Large intestine (tissue), 3 donors: ENCODE measurements around the gene AFF3. TPM values are rescaled to one million over a fixed set of nuclear protein-coding genes. Genes with fewer than 3 reads are reported as not detected.

Experiments used
- DNase-seq, 2 donors: peaks; one replicate each; pipeline versions ENCODE4 v3.0.0 to v3.0.0-alpha.2; 2013
- H3K27ac ChIP-seq: one replicate; pipeline ENCODE4 v1.5.1; 2013; ENCODE audit warnings: low read length
- H3K27me3 ChIP-seq: 2 replicates; pipeline ENCODE4 v1.6.1; 2013; ENCODE audit warnings: low read length; ENCODE audit not compliant: control insufficient read depth, insufficient read depth
- H3K36me3 ChIP-seq: 2 replicates; pipeline ENCODE4 v1.6.1; 2013; ENCODE audit warnings: low read length; ENCODE audit not compliant: control insufficient read depth, insufficient read depth
- H3K4me1 ChIP-seq: one replicate; pipeline ENCODE4 v1.6.1; 2013; ENCODE audit warnings: low read length; ENCODE audit not compliant: control insufficient read depth, insufficient read depth
- H3K4me3 ChIP-seq: one replicate; pipeline ENCODE4 v1.5.1; 2013; ENCODE audit warnings: low read length
- H3K9me3 ChIP-seq: one replicate; pipeline ENCODE4 v1.6.1; 2013; ENCODE audit warnings: mild to moderate bottlenecking, low read depth, low read length, moderate library complexity; ENCODE audit not compliant: control insufficient read depth
- WGBS: methylation state at CpG from one replicate; pipeline ENCODE4 v1.1.5; 2013; ENCODE audit warnings: low lambda C conversion rate; ENCODE audit not compliant: insufficient coverage; 5-methylcytosine and 5-hydroxymethylcytosine counted together
- polyA plus RNA-seq: library from polyadenylated mRNA; unstranded; fragments of 120-200 nt; gene quantifications from one replicate; pipeline ENCODE4 v1.2.1, GENCODE V29; 2013

Gene AFF3
- polyA plus RNA-seq, 1 donor = 4.8 TPM

DNA sequence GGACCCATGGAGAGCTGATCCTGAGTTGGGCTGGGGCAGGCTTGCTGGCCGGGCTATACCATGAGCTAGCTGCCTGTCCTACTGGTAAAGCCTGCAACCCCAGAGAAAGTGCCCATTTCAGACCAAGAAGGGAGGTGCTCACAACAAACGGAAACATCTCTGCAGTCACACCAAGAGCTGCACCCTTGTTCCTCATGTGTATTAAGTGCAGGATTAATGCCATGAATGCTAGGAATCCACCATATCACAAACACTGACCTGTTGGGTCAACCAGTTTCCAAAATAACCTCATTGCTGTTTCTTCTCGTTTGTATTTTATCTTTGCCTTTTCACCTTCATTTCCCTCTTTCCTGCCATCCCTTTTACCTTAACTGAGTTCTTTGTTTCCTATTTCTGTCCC lies 69.9 kb downstream of the AFF3 start:
- no peaks in the 10 kb centered on the region for H3K36me3 ChIP-seq
- H3K4me1 ChIP-seq = no peaks in the 10 kb centered on the region
- no peak for DNase-seq
- 71% methylated on average over 1 of the region's 3 CpGs for WGBS
- H3K27me3 ChIP-seq = peaks cover 7% of the 10 kb centered on the region
- no peak overlapping the region for H3K27ac ChIP-seq
- no peaks in the 10 kb centered on the region for H3K9me3 ChIP-seq
- H3K4me3 ChIP-seq = no peak overlapping the region

DNA sequence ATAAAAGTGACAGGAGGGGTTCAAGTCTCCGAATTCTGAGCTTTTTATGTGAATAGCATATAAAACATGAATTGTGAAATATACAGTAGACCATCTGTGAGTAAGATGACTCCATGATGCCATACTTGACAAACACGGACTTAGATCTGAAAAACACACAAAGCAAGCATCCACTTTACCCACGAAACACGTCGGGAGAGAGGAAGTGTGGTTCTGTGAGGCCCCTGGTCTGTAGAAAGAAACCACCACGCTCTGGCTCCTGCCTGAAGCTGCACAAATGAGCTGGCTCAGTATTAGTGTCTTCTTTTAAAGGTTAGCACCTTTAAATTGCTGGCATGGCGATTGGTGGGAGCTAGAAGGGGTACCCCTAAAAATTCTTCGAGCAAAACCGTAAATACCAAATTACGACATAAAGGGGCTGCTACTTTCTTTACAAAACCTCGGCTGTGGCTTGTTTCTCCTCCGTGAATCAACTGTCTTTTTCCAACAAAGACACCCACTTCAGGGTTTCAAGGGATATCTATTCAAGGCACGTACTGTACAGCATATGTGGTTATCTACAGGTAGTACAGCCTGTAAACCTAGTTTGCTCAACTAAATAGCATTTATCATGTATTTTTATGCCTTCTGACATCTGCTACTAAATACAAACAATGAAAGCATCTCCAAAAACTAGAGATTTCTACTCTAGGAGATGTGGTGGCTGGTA lies 70.9 kb downstream of the AFF3 start:
- DNase-seq = no peak
- no peak overlapping the region for H3K4me3 ChIP-seq
- H3K36me3 ChIP-seq = no peaks in the 10 kb centered on the region
- 89% methylated on average over 3 of the region's 13 CpGs for WGBS
- no peaks in the 10 kb centered on the region for H3K4me1 ChIP-seq
- no peak overlapping the region for H3K27ac ChIP-seq
- peaks cover 7% of the 10 kb centered on the region for H3K27me3 ChIP-seq
- no peaks in the 10 kb centered on the region for H3K9me3 ChIP-seq

DNA sequence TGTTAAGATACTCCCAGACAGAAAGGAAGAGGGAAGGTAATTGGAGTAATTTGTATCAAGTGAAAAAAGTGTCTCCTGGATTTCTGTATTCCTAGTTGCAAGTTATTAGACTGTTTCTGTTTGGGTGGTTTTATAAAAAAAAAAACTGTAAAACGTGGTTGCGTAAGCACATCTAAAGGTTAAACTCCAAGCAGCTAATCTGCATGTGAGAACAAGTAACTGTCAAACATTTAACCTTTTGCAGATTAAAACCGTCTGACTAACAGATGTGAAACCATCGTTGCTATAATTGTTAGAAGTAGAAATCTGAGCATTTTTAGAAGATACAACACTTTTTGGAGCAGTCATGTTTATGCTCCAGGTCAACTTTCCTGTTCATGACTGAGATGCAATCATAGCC lies 72.3 kb downstream of the AFF3 start:
- Histone ChIP-seq H3K27me3 (no peaks in the 10 kb centered on the region), H3K27ac (no peak overlapping the region), H3K36me3 (no peaks in the 10 kb centered on the region), H3K4me3 (no peak overlapping the region), H3K4me1 (no peaks in the 10 kb centered on the region), H3K9me3 (no peaks in the 10 kb centered on the region)
- peak; percentile 38 to 80 for DNase-seq
- no CpG with 5 or more reads among the region's 4 CpGs for WGBS

DNA sequence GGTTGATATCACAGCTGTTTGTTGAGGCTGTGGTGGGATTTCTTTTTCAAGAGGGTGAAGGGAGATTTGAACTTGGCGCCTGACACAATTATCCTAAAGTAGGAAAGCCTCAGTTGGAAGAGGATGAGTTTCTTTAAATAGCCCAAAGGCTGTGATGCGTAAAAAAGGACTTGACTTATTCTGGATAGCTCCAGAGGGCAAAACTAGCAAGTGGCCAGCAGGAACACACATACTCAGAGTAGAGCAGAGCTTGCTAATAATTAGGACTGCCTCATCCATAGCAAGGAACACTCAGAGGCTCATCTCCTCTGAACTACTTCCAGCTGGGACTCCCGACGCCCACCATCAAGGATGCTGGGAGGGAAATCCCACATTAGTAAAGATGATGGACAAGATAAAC lies 74.0 kb downstream of the AFF3 start:
- 100% methylated on average over 1 of the region's 4 CpGs for WGBS
- DNase-seq = no peak
- no peak overlapping the region for H3K27ac ChIP-seq
- H3K27me3 ChIP-seq = no peaks in the 10 kb centered on the region
- no peak overlapping the region for H3K4me3 ChIP-seq
- H3K36me3 ChIP-seq = no peaks in the 10 kb centered on the region
- no peaks in the 10 kb centered on the region for H3K9me3 ChIP-seq
- H3K4me1 ChIP-seq = no peaks in the 10 kb centered on the region

DNA sequence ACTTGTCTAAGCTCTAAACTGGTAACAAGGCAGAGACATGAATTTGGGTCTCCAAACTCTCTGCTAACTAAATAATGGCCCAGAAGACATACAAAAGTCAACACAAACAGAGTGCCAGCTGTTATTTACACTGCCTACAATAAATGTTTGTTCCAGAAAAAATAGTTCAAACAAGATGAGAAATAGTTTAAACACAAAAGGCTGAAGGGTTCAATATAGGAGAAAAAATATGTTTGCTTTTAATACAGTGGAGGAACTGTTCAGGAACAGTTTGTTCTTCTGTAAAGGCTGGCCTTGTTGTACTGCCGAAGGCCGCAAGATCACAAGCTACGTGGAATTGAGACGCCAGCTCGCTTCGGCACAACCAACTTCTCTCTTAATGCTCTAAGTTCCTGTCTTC lies 74.6 kb downstream of the AFF3 start:
- Histone ChIP-seq H3K4me1 (no peaks in the 10 kb centered on the region), H3K27ac (no peak overlapping the region), H3K9me3 (no peaks in the 10 kb centered on the region), H3K27me3 (no peaks in the 10 kb centered on the region), H3K36me3 (no peaks in the 10 kb centered on the region), H3K4me3 (no peak overlapping the region)
- no CpG with 5 or more reads among the region's 6 CpGs for WGBS
- no peak for DNase-seq

DNA sequence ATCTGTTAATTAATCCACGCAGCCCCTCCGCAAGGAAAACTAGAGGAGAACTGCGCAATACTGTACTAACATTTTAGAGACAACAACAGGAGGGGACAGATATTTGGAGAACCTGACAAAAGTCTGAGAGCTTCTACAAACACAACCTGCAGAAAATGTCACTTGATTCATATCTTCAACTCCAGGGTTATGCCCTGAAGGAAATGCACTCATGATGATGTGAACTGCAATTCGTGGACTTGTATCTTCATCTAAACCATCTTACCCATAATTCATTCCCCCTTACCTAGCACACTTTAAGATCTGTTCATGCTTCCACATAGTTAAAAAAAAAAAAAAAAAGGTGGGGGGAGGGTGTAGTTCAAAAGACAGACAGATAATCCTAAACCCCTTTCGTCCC lies 75.5 kb downstream of the AFF3 start:
- Histone ChIP-seq H3K4me3 (no peak overlapping the region), H3K27me3 (no peaks in the 10 kb centered on the region), H3K36me3 (no peaks in the 10 kb centered on the region), H3K9me3 (no peaks in the 10 kb centered on the region), H3K4me1 (no peaks in the 10 kb centered on the region), H3K27ac (no peak overlapping the region)
- WGBS = 76% methylated on average over 2 of the region's 5 CpGs
- no peak for DNase-seq

DNA sequence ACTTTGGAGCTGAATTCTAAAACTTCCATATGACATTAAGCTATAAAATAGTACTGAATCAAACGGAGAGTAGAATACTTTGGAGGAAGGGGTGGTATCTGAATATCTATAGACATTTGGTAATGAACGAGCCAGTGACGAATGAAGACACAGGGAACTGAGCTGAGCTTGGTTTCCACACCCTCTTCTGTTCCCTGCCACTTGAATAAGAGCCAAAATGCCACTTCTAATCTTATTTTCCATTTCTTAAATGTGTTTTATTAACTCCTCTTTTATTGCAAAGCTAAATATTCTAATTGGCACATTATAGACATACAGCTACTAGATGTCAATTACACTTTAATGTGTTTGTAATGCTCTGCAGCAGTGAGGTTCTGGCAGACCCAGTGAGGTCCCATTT lies 76.1 kb downstream of the AFF3 start:
- 73% methylated on average over 3 of the region's 3 CpGs for WGBS
- no peak overlapping the region for H3K27ac ChIP-seq

DNA sequence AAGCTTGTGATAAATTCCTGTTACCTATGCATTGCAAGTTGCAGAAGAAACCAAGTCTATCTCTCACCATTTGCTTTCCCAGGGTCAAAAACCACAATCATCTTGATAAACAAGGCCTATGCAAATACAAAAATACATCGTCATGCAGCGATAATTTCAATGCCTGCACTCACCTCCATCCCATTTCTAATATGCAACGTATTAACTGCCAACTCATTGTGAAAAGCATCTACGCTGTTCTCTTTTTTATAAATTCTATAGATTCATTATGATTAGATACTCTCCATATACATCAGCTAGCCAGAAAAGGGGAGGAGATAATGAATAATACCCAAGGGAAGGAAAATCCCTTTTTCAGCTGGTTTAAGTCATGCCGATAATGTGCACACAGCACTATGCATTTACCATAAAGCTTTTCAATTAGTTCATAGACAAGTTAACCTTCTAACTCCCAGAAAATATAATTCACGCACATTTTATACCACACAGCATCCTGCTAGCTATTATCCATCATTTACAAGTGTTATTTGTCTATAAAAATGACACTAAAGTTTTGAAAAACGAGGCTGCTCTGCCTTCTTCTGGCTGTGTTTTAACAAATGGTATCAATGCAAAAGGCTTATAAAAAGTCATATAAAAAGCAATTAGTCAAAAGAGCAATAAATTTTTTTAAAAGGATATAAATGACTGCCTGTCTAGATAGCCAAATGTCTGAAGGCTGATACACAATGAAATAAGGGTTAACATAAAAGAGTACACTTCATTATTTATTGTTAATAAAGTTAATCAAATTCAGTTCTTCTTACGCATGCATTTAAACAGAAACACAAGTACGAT lies 77.6 kb downstream of the AFF3 start:
- Histone ChIP-seq H3K4me1 (no peaks in the 10 kb centered on the region), H3K36me3 (no peaks in the 10 kb centered on the region), H3K4me3 (no peak overlapping the region), H3K9me3 (no peaks in the 10 kb centered on the region), H3K27me3 (no peaks in the 10 kb centered on the region), H3K27ac (no peak overlapping the region)
- DNase-seq = no peak
- 88% methylated on average over 6 of the region's 9 CpGs for WGBS

More for the DNA sequence above, 76.1 kb downstream of the AFF3 start:
- Histone ChIP-seq H3K4me3 (no peak overlapping the region), H3K36me3 (no peaks in the 10 kb centered on the region), H3K4me1 (no peaks in the 10 kb centered on the region), H3K27me3 (no peaks in the 10 kb centered on the region), H3K9me3 (no peaks in the 10 kb centered on the region)
- DNase-seq = no peak

DNA sequence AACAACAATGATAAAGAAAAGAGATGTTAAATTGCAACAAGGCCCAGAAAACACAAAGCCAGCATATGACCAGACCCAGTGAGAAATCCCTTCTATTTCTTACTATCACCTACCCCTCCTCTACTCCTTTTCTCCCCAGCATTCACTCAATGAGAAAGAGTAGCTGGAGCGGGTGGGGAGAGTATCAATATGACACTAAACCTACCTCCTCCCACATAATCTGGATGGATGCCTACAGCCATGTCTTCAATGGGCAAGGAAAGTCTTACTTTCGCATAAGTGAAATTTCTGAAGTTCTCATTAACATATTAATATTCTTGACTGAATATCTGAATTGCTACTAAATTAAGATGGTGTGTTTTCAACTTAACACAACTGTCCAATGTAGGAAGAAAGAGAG lies 78.2 kb downstream of the AFF3 start:
- H3K4me1 ChIP-seq = no peaks in the 10 kb centered on the region
- no peak overlapping the region for H3K27ac ChIP-seq
- no peaks in the 10 kb centered on the region for H3K27me3 ChIP-seq
- H3K36me3 ChIP-seq = no peaks in the 10 kb centered on the region
- no peak overlapping the region for H3K4me3 ChIP-seq
- no peaks in the 10 kb centered on the region for H3K9me3 ChIP-seq
- no CpG with 5 or more reads among the region's 2 CpGs for WGBS
- no peak for DNase-seq

DNA sequence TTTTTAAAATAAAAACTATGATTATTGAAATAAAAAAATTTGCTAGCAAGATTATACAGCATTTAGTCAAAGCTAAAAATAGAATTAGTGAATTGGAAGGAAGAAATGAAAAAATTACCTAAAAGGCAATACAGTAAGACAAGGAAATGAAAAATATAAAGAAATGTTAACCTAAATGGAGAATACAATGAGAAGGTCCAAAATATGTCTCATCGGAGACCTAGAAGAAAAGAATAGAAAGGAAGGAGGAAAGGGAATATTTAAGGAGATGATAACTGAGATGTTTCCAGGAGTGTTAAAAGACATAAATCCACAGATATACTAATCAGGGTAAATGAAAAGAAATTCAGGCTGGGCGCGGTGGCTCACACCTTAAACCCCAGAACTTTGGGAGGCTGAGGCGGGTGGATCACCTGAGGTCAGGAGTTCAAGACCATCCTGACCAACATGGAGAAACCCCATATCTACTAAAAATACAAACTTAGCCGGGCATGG lies 78.9 kb downstream of the AFF3 start:
- Histone ChIP-seq H3K4me1 (no peaks in the 10 kb centered on the region), H3K27ac (no peak overlapping the region), H3K4me3 (no peak overlapping the region), H3K9me3 (no peaks in the 10 kb centered on the region), H3K36me3 (no peaks in the 10 kb centered on the region), H3K27me3 (no peaks in the 10 kb centered on the region)
- no peak for DNase-seq
- 90% methylated on average over 1 of the region's 5 CpGs for WGBS
